VCaP (cell line): ENCODE measurements around the gene ACSM2B.

ENCODE experiments used
- H3K27ac ChIP-seq: fragments of 450-650 bp; 2 replicates; pipeline ENCODE4 v1.5.1; 2017
- TF ChIP-seq, protein P1 (sequence below): fragments of 450-650 bp; conservative IDR thresholded peaks from 2 replicates; pipeline ENCODE4 v1.5.1; 2017; ENCODE audit warnings: mild to moderate bottlenecking, moderate library complexity

ACSM2B gene

DNA sequence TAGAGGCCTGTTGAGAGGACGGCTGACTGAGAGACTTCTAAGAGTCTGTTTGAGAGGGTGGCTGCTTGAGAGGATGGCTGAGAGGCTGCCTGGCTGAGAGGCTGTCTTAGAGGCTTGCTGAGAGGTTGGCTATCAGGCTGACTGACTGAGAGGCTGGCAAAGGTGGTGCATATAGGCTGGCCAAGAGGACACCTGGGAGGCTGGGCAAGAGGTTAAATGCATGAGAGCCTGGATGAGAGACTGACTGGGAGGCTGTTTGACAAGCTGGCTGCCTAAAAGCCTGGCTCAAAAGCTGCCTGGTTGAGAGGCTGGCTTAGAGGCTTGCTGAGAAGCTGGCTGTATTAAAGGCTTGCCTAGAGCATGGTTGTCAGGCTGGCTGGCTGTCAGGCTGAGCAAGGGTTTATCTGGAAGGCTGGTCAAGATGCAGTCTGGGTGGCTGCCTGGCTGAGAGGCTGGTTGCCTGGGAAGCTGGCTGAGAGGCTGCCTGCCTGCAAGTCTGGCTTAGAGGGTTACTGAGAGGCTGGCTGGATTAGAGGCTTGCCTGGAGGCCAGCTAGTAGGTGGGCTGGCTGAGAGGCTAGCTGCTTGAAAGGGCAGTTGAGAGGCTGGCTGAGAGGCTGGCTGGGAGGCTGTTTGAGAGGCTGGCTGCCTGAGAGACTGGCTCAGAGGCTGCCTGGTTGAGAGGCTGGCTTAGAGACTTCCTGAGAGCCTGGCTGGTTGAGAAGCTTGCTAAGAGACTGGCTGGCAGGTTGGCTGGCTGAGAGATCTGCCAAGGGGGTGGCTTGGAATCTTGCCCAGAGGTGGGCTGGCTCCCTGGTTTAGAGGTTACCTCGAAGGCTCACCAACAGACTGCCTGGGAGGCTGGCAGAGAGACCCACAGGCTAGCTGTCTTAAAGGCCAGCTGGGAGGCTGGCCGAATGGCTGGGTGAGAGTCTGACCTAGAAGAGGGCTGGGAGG, 38.3 kb upstream of the ACSM2B start:
- TF ChIP-seq, protein P1, sequence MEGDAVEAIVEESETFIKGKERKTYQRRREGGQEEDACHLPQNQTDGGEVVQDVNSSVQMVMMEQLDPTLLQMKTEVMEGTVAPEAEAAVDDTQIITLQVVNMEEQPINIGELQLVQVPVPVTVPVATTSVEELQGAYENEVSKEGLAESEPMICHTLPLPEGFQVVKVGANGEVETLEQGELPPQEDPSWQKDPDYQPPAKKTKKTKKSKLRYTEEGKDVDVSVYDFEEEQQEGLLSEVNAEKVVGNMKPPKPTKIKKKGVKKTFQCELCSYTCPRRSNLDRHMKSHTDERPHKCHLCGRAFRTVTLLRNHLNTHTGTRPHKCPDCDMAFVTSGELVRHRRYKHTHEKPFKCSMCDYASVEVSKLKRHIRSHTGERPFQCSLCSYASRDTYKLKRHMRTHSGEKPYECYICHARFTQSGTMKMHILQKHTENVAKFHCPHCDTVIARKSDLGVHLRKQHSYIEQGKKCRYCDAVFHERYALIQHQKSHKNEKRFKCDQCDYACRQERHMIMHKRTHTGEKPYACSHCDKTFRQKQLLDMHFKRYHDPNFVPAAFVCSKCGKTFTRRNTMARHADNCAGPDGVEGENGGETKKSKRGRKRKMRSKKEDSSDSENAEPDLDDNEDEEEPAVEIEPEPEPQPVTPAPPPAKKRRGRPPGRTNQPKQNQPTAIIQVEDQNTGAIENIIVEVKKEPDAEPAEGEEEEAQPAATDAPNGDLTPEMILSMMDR, result no peak
- H3K27ac ChIP-seq, result no peak overlapping the region

DNA sequence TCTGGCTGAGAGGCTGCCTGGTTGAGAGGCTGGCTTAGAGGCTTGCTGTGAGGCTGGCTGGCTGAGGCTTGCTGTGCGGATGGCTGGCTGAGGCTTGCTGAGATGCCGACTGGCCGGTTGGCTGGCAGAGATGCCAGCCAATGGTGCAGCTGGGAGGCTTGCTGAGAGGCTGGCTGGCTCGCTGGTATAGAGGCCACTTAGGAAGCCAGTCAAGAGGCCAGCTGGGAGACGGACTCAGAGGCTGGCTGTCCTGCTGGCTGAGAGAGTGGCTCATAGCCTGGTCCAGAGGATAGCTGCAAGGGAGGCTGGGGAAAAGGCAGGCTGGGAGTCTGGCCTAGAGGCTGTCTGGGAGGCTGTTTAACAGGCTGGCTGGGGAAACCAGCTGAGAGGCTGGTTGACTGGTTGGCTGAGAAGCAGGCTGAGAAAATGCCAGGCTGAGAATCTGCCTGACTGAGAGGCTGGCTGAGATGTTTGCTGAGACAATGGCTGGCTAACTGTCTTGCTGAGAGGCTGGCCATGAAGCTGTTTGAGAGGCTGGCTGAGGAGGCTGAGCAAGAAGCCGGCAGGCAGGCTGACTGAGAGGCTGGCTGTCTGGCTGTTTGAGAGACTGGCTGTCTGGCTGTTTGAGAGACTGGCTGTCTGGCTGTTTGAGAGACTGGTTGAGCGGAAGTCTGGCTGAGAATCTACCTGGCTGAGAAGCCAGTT, 37.5 kb upstream of the ACSM2B start:
- TF ChIP-seq, protein P1, result no peak
- H3K27ac ChIP-seq, result no peak overlapping the region

DNA sequence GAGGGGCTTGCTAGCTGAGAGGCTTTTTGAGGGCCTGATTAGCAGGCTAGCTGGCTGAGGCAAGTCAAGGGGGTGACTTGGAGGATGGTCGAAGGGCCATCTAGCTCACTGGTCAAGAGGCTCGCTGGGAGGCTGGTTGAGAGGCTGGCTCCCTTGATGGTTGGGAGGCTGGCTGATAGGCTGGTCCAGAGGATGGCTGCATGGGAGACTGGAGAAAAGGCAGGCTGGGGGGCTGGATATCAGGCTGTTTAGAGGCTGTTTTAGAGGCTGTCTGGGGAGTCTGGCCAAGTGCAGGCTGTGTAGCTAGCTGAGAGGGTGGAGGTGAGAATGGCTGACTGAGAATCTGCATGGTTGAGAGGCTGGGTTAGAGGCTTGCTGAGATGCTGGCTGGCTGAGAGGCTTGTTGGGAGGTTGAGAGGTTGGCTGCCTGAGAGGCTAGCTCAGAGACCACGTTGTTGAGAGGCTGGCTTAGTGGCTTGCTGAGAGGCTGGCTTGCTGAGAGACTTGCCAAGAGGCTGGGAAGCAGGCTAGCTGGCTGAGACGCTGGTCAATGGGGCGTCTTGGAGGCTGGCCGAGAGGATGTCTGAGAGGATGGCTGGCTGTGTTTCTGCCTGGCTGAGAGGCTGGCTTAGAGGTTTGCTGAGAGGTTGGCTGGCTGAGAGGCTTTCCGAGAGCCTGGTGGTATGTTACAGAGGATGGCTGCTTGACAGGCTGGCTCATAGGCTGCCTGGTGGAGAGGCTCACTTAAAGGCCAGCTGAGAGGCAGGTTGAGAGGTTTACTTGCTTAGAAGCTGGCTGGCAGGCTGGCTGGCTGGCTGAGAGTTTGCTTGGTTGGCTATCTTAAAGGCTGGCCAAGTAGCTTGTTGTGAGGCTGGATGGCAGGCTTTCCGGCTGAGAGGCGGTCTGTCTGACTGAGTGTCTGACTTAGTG, 36.6 kb upstream of the ACSM2B start:
- no peak overlapping the region for H3K27ac ChIP-seq
- TF ChIP-seq, protein P1, result no peak

DNA sequence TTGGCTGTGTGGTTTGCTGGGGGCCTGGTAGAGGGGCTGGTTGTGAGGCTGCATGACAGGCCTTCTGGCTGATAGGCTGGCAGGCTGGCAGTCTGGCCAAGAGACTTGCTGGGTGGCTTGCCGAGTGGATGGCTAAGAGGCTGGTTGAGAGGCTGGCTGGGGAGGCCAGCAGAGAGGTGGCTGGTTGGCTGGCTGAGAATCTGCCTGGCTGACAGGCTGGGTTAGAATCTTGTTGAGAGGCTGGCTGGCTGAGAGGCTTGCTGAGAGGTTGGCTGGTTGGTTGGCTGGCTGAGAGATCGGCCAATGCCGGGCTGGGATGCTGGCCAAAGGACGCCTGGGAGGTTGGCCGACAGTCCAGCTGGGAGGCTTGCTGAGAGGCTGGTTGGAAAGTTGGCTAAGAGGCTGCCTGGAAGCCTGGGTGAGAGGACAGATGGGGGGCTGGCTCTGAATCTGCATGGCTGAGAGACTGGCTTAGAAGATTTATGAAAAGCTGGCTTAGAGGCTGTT, 35.9 kb upstream of the ACSM2B start:
- H3K27ac ChIP-seq, result no peak overlapping the region
- TF ChIP-seq, protein P1, result no peak

DNA sequence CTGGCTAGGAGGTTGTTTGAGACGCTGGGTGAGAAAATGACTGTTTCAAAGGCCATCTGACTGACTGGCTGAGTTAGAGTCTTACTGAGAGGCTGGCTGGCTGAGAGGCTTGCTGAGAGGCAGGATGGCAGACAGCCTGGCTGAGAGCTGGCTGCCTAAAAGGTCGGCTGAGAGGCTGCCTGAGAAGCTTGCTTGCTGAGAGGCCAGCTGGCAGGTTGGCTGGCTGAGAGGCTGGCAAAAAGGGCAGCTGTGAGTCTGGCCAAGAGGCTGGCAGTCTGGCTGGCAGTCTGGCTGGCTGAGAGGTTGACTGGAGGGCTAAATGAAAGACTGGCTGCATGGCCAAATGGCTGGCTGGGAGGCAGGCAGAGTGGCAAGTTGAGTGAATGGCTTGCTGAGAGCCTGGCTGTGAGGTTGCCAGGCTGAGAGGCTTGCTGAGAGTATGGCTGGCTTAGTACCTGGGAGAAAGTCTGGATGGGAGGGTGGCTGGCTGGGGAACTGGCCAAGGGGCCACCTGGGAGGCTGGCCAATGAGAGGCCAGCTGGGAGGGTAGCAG, 35.3 kb upstream of the ACSM2B start:
- TF ChIP-seq, protein P1, result no peak
- no peak overlapping the region for H3K27ac ChIP-seq

DNA sequence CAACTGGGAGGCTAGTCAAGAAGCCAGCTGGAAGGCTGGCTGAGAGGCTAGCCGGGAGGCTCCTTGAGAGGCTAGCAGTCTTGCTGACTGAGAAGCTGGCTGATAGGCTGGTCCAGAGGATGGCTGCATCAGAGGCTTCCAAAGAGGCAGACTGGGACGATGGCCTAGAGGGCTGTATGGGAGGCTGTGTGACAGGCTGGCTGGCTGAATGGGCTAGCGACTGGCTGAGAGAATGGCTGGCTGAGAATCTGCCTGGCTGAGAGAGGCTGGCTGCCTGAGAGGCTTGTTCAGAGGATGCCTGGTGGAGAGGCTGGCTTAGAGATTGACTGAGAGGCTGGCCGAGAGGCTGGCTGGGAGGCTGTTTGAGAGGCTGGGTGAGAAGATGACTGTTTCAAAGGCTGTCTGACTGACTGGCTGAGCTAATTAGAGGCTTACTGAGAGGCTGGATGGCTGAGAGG, 34.8 kb upstream of the ACSM2B start:
- TF ChIP-seq, protein P1, result no peak
- no peak overlapping the region for H3K27ac ChIP-seq
